ENCODE data around the gene IRAK3.

GRCh38 chr12:66279123-66279712 is 90.2 kb downstream of the IRAK3 start:
- TF ChIP-seq CTCF (IDR thresholded peaks at IDR 0.05), result peak in 1 of 2 donors; percentile 33
- TF ChIP-seq EP300 (IDR thresholded peaks at IDR 0.05), result no peak
- no peak for TF ChIP-seq POLR2AphosphoS5 (IDR thresholded peaks at IDR 0.05)
